Left lobe of liver (tissue), 2 donors: ENCODE data around the gene AFAP1L2. TPM values are rescaled to one million over a fixed set of nuclear protein-coding genes. Genes with fewer than 3 reads are reported as not detected.

Experiments
- ATAC-seq: fragments of 200-7000 bp; cut with Tn5 transposase; one replicate; pipeline ENCODE4 v1.9.1; 2020; ENCODE audit warnings: mild to moderate bottlenecking, moderate library complexity
- DNase-seq: peaks from one replicate; pipeline ENCODE4 v3.0.0-alpha.2; 2020; ENCODE audit warnings: low spot score
- total RNA-seq: library from RNA; stranded (reverse); gene quantifications from one replicate; pipeline ENCODE4 v1.2.1, GENCODE V29; 2021
- donor health status: DM: no; HTN: no; CAD: no; lungs with moderate emphysema.
- donor health status: DM: no; HTN: yes; CAD: no.

The AFAP1L2 gene
- total RNA-seq, 1 donor from 2014 or later: 1.3 TPM

GRCh38 chr10:114297136-114297705 is 107.1 kb downstream of the AFAP1L2 start:
- DNase-seq: no peak
- no peak for ATAC-seq

- no peak for DNase-seq
- no peak for ATAC-seq
Observed at GRCh38 chr10:114295393-114295792, 108.9 kb downstream of the AFAP1L2 start.

GRCh38 chr10:114294549-114294948 is 109.8 kb downstream of the AFAP1L2 start:
- ATAC-seq: no peak

DNA sequence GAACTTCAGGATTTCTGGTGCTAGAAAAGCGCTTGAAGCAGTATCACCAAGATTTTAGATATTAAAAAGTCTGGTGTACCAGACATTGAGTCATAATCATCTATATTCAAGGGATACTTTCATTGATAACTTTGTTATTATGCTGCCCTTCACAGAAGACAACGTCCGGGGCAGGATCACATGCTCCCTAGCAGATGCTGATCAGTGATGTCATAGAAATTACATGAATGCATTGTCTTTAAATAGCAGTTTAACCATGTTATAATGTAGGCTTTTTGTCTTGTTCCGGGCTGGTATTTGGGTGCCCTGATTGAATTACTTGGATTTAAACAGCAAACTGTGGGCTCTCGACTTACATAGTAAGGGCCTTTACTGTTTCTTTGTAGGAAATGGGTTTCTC is 111.2 kb downstream of the AFAP1L2 start:
- DNase-seq (no peak), ATAC-seq (no peak)

More at GRCh38 chr10:114294549-114294948, 109.8 kb downstream of the AFAP1L2 start:
- DNase-seq: no peak

- no peak for ATAC-seq
- no peak for DNase-seq
Observed at GRCh38 chr10:114291516-114291915, 112.8 kb downstream of the AFAP1L2 start.

DNA sequence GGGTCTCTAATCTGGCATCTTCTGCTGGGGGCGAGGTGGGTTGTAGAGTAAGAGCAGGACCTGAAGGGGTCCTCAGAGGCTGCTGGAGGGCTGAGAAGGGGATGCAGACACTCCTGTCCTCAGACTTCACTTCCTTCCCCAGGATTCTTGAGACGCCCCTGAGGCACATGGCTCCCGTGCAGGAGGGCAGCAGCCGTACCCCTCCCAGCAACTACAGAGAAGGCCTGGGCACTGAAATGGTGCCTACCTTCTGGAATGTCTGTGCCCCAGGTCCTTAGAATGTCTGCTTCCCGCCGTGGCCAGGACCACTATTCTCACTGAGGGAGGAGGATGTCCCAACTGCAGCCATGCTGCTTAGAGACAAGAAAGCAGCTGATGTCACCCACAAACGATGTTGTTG is 113.2 kb downstream of the AFAP1L2 start:
- ATAC-seq (no peak), DNase-seq (no peak)

DNA sequence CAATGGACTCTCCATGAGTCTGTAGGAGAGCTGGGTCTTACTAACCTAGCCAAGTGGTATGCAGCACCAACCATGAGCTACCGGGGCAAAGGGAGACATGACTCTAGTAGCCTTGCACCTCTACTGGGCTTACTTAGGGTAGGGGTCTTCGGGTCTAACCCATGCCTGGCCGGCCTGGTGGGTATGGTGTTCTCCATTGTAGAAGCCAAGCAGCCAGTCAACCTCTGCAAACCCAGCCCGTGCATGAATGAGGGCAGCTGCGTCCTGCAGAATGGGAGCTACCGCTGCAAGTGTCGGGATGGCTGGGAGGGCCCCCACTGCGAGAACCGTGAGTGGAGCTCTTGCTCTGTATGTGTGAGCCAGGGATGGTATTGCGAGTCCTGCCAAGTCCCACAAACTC is 114.3 kb downstream of the AFAP1L2 start:
- DNase-seq (no peak), ATAC-seq (no peak)

DNA sequence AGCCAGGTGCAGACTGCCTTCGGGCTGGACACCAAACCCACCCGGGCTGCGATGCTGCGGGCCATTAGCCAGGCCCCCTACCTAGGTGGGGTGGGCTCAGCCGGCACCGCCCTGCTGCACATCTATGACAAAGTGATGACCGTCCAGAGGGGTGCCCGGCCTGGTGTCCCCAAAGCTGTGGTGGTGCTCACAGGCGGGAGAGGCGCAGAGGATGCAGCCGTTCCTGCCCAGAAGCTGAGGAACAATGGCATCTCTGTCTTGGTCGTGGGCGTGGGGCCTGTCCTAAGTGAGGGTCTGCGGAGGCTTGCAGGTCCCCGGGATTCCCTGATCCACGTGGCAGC is 115.2 kb downstream of the AFAP1L2 start:
- no peak for ATAC-seq
- DNase-seq: no peak

GRCh38 chr10:114288424-114289095 is 115.7 kb downstream of the AFAP1L2 start:
- DNase-seq (no peak), ATAC-seq (no peak)

- ATAC-seq: no peak
Observed at GRCh38 chr10:114286921-114287320, 117.4 kb downstream of the AFAP1L2 start.

DNA sequence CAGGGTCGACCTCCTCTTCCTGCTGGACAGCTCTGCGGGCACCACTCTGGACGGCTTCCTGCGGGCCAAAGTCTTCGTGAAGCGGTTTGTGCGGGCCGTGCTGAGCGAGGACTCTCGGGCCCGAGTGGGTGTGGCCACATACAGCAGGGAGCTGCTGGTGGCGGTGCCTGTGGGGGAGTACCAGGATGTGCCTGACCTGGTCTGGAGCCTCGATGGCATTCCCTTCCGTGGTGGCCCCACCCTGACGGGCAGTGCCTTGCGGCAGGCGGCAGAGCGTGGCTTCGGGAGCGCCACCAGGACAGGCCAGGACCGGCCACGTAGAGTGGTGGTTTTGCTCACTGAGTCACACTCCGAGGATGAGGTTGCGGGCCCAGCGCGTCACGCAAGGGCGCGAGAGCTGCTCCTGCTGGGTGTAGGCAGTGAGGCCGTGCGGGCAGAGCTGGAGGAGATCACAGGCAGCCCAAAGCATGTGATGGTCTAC is 118.3 kb downstream of the AFAP1L2 start:
- ATAC-seq (no peak), DNase-seq (no peak)

More at GRCh38 chr10:114286921-114287320, 117.4 kb downstream of the AFAP1L2 start:
- no peak for DNase-seq

- ATAC-seq (no peak), DNase-seq (no peak)
Observed at GRCh38 chr10:114284346-114285071, 119.8 kb downstream of the AFAP1L2 start.

- ATAC-seq (no peak), DNase-seq (no peak)
Observed at GRCh38 chr10:114283535-114284234, 120.6 kb downstream of the AFAP1L2 start.

DNA sequence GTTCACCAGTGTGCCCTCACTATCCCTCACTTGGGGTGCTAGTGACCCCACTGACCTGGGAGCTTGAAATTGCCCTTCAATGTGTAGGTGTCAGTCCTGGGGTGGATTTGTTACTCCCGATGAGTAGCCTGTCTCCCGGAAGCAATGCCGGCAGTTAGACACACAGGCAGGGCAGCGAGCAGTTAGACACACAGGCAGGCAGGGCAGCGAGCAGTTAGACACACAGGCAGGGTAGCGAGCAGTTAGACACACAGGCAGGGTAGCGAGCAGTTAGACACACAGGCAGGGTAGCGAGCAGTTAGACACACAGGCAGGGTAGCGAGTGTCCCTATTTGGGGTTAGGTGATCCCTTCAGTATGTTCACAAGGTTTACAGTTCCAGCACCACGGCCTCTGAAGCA is 121.2 kb downstream of the AFAP1L2 start:
- ATAC-seq: no peak
- no peak for DNase-seq

DNA sequence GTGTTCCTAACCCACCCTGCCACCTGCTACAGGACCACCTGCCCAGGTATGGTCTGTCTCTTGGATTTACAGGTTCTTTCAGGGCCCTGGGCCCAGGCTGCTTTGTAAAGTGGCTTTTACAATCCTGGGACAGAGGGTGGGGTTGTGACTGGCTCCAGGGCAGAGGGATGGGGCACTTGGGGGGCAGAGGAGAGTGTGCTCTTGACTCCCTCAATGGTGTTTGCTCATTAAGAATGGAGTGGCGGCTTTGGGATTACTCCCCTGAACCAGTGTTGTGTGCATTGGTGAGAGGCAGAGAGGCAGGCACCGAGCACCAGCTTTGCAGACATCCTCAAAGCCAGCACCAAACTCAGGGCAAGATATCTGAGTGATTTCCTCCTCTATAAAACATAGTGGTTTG is 121.8 kb downstream of the AFAP1L2 start:
- no peak for ATAC-seq
- DNase-seq: no peak

- DNase-seq (no peak), ATAC-seq (no peak)
Observed at GRCh38 chr10:114281461-114281860, 122.8 kb downstream of the AFAP1L2 start.

DNA sequence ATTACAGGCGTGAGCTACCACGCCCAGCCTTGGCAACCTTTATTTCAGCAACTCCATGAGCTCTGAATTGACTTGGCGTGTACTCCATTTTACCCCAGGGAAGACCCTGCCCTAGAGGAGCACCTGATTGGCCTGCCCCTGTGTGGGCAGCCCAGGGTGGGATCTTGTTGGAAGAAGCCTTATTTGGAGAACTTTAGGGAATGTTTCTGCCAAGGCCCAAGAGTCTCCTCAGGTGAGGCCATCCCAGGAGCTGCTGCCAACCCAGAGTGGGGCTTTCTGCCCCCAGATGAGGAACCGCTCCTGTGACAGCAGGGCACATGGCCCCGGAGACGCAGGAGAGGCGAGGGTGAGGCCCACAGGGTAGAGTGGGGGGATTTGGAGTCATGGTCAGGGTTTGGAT is 123.3 kb downstream of the AFAP1L2 start:
- no peak for DNase-seq

DNA sequence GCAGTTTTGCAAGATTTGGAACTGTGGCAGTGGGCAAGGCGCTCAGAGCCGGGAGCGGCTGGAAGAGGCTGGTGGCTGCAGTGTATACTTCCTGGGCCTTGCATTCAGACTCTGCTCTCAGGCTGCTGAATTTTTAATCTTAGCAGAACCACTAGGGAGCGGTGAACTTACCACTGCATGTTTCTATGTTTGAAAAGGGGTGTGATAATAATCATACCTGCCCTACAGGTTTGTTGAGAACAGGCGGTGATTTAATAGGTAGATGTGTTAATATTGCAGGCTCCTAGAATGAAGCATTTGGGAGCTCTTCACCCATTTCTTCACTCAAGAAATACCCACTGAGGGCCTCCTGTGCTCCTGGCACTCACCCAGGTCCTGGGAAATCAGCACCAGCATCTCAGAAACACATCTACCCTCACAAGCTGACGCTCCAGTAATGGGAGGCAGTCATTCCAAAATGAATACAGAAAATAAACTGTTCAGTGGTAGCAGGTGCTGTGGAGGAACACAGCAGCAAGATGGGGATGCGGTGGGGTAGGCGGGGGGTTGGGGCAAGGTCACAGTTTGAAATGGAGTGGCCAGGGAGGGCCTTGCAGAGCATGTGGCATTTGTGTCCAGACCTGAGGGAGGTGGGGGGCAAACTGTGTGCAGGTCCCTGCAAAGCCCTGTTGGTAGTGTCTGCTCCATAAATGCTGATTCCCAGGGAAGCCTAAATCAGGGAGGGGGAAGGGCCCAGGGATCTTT is 124.2 kb downstream of the AFAP1L2 start:
- DNase-seq: no peak
- no peak for ATAC-seq

More for the DNA sequence above, 123.3 kb downstream of the AFAP1L2 start:
- no peak for ATAC-seq

DNA sequence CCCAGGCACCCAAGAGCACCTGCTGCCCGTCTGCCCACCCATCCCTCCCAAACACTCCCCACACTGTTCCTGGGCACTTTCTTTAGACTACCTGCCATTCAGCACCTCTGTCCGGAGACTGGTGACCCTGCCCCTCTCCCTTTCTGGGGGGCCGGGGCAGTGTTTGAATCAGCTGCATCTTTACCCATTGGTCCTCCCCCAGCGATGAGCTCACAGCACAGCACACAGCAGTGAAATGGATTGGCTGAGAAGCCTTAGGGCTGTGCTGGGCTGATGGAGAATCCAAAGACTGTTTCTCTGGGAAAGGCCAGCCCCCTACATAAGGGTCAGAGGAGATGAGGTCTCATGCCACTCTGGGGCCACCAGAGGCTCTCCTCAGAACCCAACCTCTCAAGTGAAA is 125.0 kb downstream of the AFAP1L2 start:
- no peak for DNase-seq
- ATAC-seq: no peak

- no peak for DNase-seq
- ATAC-seq: peak; percentile 69
Observed at GRCh38 chr10:114278884-114279191, 125.5 kb downstream of the AFAP1L2 start.
